GM19395 (cell line): ENCODE measurements around the gene CBFA2T2.
A peak's percentile ranks its signal among the peaks of the same experiment; 100 is the strongest.
"Not testable (repeated sequence)": the region's sequence is repeated elsewhere in the genome, so short reads cannot be mapped to it uniquely, and the experiment has no call there.

Experiments
- ATAC-seq: cut with Tn5 transposase; IDR thresholded peaks from one replicate; pipeline ENCODE4 v1.9.1; 2021; ENCODE audit warnings: mild to moderate bottlenecking, moderate library complexity; ENCODE audit not compliant: unreplicated experiment

CBFA2T2 gene

DNA sequence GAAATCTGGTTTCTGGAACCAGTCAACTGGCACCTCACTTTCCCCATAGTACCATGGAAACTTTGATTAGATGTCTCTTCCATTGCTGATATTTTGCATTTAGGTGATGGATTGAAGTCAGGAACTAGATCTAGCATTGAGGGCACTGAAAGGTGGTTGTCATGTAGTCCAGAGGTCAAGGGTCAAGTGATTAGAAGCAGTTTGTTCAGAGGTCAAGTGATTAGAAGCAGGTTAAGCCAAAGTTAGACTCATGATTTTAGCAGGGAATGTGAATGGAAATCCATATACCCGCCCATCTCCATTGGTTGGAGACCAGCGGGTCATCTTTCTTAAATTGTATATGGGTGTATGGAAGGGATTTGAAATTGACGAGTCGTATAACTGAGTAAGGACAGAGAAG, 51.2 kb downstream of the CBFA2T2 start:
- ATAC-seq, result no peak

DNA sequence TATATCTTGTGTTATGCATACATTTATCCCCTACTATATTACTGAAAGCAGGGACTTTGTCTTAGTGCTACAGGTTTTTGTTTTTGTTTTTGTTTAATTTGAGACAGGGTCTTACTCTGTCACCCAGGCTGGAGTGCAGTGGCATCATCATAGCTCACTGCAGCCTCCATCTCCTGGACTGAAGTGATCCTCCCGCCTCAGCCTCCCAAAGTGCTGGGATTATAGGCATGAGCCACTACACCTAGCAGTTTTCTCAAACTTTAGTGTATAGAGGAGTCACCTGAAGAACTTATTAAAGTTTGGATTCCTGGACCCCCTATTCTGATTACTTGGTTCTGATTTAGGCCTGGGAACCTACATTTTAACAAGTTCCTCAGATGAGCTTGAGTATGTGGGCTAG, 51.9 kb downstream of the CBFA2T2 start:
- no peak for ATAC-seq

DNA sequence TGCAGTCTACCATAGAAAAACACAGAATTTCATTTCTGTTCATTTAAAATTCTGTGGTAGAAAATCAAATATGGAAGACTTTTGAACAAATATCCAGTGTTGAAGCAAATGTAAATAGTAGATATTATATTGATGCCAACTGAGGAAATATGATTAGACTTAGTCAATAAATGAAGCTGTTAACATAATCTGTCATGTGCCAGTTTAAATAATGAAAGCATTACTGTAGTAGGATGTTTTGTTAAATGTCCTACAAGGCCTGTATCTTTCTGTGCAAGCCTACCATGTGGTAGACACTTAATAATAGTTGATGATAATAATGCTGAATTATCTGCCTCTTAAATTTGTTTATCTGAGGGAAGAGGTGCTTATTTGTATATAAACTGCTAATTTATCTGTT, 55.9 kb downstream of the CBFA2T2 start:
- no peak for ATAC-seq

DNA sequence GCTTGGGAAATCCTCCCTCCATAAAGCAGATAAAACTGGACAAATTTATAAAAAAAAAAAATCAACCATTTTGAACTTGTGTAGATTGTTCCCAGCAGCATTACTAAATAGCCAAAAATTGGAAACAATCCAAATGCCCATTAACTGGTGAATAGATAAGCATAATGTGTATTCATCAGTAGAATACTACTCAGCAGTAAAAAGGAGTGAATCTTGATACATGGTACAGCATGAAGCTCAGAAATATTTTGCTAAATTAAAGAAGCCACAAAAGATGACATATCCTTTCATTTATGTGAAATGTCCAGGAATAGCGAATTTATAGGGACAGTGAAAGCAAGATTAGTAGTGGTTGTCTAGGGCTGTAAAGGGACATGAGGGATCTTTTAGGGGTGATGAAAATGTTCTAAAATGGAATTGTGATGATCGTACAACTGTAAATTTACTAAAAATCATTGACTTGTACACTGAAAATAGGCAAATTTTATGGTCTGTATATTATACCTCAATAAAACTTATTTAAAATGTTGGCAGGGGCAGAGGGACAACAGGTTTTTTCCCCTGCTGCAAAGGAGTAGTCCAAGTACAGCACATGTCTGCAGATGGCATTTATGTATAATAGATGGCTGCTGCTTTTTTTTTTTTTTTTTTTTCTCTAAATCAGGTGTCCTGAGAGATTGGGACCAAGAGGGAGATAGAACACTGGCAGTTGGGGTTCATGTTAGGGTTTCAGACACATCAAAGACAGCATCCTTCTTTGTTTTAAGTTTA, 59.5 kb downstream of the CBFA2T2 start:
- ATAC-seq, result no peak

DNA sequence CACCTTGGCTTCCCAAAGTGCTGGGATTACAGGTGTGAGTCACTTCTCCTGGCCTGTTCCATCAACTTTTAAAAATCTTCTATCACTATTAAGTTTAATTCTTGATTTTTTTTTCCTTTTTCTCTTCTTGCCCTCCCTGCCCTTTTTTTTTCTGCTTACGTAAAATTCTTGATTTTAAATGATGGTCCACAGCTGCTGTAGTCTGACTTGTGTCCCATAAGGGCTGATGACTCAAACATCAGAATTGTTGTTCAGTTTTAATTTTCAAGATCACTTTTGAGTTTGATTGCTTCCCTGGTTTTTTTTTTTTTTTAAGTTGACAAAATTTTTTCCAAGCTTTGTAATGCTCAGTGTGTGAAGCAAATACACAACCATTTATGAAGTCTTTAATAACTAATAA, 61.9 kb downstream of the CBFA2T2 start:
- ATAC-seq, result no peak

DNA sequence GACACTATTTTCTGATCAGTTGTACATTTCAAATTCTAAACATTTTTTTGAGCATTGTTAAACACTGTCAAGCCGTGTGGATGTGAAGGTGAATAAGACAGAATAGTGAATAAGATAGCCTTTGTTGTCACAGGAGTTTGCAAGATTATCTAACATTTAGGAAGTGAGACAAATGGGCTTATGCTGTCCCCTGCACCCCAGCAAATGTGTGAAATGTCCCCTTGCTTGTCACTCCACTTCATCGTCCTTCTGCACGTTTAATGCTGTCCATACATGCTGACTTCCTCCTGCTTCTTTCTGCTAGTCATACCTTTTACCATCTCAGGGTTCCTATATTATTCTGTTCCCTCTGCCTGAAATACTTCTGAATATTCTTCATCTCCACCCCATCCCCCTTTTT, 62.6 kb downstream of the CBFA2T2 start:
- ATAC-seq, result no peak

GRCh38 chr20:33553516-33553915, 63.6 kb downstream of the CBFA2T2 start:
- no peak for ATAC-seq

GRCh38 chr20:33554914-33555420, 65.1 kb downstream of the CBFA2T2 start:
- ATAC-seq, result peak; percentile 95

GRCh38 chr20:33555755-33556154, 65.9 kb downstream of the CBFA2T2 start:
- no peak for ATAC-seq

DNA sequence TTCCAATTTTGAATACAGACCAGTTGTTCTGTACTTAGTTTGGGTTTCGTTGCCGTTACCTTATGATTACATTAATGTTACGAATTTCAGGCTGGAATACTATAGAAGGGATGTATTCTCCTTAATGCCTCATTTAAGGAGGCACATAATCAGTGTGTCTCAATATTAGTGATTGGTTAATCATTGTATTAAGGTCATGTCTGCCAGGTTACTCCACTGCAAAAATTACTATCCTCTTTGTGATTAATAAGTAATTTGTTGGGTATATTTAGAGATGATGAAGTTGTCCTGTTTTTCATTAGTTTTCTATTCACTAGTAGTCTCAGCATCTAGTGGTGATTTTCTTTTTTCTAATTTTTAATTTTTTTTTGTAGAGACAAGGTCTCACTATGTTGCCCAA, 66.3 kb downstream of the CBFA2T2 start:
- no peak for ATAC-seq

DNA sequence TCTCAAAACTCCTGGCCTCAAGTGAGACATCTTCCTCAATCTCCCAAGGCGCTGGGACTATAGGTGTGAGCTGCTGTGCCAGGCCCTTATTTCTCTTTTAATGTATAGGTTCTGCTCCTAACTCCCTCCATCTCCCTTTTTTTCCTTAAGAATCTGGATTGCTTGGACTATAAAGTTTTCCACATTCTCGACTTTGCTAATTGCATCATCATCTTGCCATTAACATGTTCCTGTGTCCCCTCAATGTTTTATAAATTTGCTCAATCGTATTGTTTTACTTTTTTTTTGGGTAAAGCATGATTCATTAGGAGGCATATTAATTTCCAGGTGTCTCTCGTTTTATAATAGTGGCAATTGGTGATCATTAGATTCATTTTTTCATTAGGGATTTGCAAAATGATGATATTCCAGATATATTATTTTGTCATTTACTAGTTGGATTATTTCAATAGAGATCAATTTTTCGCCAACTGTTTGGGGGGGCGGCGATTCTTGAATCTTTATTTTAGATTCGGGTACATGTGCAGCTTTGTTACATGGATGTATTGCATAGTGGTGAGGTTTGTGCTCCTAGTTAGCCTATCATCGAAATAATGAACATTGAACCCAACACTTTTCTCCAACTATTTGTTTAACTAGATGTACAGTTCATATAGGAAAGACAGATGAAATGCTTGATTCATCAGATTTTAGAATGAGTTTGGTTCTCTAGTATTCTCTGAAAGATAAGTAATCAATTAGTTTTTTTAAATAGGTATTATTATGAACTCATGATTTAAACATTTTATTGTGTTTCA, 68.7 kb downstream of the CBFA2T2 start:
- ATAC-seq, result no peak

GRCh38 chr20:33559212-33559611, 69.3 kb downstream of the CBFA2T2 start:
- no peak for ATAC-seq

DNA sequence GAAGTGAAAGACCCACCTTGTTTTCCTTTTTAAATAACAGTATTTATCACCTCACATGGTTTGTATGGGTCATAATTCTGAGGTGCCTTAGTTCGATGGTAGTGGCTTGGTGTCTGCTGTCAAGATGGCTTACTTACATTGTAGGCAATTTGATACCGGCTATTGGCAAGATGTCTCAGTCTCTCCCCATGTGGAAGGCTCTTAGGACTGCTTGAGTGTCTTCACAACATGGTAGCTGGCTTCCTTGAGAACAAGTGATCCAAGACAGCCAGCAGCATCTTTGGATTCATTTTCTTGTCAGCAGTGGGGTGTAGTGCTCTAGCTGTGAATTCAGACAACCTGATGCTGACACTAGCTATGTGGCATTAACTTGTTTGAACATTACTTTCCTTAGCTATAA, 70.1 kb downstream of the CBFA2T2 start:
- no peak for ATAC-seq

- not testable (repeated sequence) for ATAC-seq
Observed at GRCh38 chr20:33561053-33561452, 71.2 kb downstream of the CBFA2T2 start.

DNA sequence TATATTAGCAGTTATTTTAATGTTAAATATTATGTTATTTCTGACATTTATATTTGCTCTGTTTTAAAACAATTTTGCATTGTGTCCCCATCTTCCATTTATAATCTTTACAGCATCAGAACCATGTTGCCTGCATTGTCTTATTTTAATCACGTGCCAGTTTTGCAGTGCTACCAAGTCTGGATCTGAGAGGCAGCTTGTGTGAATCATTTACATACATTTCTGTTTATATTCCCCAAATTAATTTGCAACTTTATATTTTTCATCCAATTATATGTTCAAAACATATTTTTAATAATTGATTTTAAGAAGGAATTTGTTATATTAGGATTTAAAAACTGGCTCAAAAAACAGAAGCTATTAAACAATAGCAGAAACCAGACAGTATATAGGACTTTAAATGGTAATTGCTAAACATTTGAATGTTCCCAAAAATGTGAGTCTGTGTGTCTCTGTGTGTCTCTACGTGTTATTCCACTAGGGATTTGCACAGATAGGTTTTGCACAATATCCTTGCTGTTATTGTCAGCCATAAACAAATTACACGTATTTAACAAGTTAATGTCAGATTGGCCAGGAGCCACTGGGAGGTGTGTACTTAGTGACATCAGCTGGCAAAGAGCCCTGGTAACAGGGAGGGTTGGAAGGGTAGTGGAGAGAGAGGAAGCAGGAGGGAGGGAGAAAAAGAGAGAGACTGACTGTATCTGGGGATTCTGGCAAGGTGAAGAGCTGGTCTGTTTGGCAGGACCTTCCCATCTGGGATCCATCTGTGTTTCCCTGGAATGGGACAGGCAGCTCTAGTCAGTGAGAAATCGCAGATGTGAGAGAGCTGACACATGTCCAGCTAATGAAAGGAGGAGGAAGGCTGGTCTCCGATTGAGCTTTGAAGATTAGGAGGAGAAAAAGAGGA, 72.1 kb downstream of the CBFA2T2 start:
- ATAC-seq, result no peak

DNA sequence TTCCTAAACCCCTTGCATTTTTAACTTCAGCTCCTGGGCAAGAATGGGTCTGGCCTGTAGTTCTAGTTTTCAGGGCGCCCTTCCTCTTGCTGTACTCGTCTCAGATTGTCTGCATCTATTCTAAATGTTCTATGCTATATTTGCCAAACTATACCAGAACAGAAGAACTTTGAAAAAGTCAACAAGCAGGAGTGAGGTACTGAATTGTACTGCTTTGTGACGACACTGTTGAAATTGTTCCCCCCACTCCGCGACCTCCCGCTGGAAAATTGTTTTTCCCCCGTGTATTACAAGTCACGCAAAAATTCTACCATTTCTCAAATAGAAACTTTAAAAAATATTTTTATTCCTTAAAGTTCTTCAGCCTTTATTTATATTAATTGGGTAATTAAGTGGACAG, 73.9 kb downstream of the CBFA2T2 start:
- no peak for ATAC-seq

DNA sequence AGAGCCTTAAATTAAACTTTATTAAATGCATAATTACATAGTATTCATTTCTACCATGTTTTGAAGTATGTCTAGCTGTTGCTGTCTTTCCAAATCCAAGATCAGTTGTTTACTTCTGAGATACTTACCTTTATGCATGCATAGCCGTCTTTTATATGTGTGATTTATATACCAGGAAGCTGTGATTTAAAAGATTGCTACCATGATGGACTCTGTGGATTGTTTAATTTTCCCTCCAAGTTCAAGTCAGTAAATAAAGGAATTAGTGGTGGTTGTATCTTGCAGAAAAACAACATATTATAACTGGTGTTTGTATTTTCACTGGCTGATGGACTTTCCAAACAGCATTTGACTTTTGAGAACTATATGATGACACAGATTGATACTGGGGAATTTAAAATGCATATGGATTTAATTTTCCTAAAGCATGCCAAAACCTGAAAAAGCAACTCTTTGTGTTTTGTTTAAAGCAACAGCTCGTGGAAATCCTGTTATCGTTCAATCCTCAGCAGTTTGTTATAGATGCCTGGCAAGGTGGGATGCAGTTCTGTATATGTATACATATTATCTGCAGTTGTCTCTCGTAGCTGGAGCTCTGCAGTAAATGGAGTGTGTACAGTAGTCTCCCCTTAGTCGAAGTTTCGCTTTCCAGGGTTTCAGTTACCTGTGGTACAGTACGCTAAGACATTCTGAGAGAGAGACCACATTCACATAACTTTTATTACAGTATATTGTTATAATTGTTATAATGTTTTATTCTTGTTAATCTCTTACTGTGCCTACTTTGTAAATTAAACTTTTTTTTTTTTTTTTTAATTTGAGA, 77.1 kb downstream of the CBFA2T2 start:
- ATAC-seq, result no peak

GRCh38 chr20:33567949-33568348, 78.1 kb downstream of the CBFA2T2 start:
- ATAC-seq, result no peak

DNA sequence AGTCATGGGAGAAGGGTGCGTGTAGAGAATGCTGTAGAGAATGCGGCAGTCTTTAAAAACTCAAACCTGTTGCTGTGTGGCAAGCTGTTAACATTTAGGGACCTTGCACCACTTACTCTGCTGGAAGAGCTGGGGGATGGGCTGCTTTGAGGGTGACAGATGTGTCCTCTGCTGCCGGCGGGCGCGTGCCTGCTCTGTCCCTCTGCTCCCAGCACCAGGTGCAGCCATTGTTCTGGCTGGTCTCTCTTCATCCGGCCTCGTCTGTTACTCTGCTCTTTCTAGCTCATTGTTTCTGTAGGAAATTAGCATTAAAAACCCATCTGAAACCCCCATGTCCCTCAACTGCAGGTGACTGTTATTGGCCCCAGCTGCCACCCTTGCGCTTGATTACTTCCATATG, 78.5 kb downstream of the CBFA2T2 start:
- no peak for ATAC-seq
